GM13977 (cell line): ENCODE results near the gene EPB41L1.

Experiments
- DNase-seq: peaks from one replicate; pipeline ENCODE4 v3.0.0; 2012; ENCODE audit warnings: low spot score
- CTCF ChIP-seq: IDR thresholded peaks from 2 replicates; pipeline ENCODE4 v1.5.1; 2012; ENCODE audit warnings: mild to moderate bottlenecking, control low read depth; ENCODE audit not compliant: insufficient read depth; ENCODE audit errors: extremely low read depth, missing control alignments
- in situ Hi-C: fragments of 300-500 bp; cut with MboI; formaldehyde crosslinking; loops from one replicate; pipeline ENCODE4 v1.12.0; 2022; ENCODE audit warnings: low sequenced_read_pairs, low pct_unique_long_range_greater_than_20kb, mixed read lengths, inconsistent platforms; ENCODE audit not compliant: unreplicated experiment

EPB41L1 gene

DNA sequence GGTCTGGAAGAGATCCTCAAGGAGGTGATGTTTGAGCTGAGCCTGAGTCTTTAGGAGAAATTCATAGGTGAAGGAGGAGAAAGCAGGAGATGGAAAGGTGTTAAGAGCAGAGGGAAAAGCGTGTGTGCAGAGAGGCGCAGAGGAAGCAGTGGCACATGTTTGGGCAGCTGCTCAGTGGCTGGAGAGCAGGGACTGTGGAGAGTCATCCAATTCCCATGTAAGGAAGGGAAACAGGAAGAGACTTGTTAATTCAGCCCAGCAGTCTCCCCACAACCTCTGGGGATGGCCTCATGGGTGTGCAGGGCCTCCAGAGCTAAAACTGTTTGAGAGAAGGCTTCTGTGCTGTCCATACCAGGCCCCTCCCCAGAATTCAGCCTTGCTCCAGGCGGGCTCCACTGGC lies 98.0 kb downstream of the EPB41L1 start:
- TF ChIP-seq CTCF: no peak
- in situ Hi-C loops: no loop called here
- no peak for DNase-seq

GRCh38 chr20:36253036-36253435 lies 98.5 kb downstream of the EPB41L1 start:
- DNase-seq: no peak
- in situ Hi-C loops: no loop called here
- no peak for TF ChIP-seq CTCF

DNA sequence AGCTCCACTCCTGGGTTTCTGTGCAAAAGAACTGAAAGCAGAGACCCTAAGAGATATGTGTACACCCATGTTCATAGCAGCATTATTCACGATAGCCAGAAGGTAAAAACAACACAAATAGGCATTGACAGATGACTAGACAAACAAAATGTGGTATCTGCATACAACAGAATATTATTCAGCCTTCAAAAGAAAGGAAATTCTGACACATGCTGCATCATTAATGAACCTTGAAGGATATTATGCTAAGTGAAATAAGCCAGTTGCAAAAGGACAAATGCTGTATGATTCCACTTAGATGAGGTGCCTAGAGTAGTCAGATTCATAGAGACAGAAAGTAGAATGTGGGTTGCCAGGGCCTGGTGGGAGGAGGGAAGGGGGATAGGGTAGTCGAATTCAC lies 99.5 kb downstream of the EPB41L1 start:
- in situ Hi-C loops: no loop called here
- no peak for TF ChIP-seq CTCF

GRCh38 chr20:36255445-36255844 lies 100.9 kb downstream of the EPB41L1 start:
- in situ Hi-C loops: no loop called here
- no peak for TF ChIP-seq CTCF
- DNase-seq: no peak

More for the DNA sequence above, 99.5 kb downstream of the EPB41L1 start:
- DNase-seq: no peak

GRCh38 chr20:36259177-36260061 lies 104.9 kb downstream of the EPB41L1 start:
- in situ Hi-C loops: no loop called here
- no peak for DNase-seq
- no peak for TF ChIP-seq CTCF

- in situ Hi-C loops: no loop called here
- no peak for DNase-seq
- TF ChIP-seq CTCF: no peak
Observed at GRCh38 chr20:36260316-36260715, 105.8 kb downstream of the EPB41L1 start.
